Stimulated activated naive CD4-positive, alpha-beta T cell treated with Interleukin-2 at 50 U/mL for 16 hours (primary cell): ENCODE measurements around the gene BFAR.
"Not testable (repeated sequence)": the region's sequence is repeated elsewhere in the genome, so short reads cannot be mapped to it uniquely, and the experiment has no call there.

Source experiments
- DNase-seq: peaks from one replicate; lab custom pipeline; 2025; lab: John Stamatoyannopoulos, UW

Gene BFAR

DNA sequence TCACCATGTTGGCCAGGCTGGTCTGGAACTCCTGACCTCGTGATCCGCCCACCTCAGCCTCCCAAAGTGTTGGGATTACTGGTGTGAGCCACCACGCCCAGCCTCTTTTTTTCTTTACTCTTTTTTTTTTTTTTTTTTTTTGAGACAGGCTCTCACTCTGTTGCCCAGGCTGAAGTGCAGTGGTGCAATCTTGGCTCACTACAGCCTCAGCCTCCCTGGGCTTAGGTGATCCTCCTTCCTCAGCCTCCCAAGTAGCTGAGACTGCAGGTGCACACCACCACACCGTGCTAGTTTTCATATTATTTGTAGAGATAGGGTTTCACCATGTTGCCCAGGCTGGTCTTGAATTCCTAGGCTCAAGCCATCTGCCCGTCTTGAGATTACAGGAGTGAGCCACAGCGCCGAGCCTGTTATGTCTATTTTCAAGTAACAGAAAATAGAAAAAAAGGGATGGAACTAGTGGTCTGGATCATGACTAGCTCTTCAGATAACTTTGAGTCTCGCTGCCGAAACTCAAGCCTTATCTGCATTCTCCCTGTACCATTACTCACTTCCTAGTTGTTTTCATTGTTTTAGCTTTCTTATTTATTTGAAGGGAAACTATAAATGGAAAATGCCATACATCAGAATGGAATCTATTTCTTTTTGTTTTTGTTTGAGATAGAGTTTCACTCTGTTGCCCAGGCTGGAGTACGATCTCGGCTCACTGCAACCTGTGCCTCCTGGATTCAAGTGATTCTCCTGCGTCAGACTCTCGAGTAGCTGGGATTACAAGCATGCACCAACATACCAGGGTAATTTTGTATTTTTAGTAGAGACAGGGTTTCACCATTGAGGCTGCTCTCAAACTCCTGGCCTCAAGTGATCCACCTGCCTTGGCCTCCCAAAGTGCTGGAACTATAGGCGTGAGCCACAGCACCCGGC is 53.4 kb downstream of the BFAR start:
- not testable (repeated sequence) for DNase-seq

DNA sequence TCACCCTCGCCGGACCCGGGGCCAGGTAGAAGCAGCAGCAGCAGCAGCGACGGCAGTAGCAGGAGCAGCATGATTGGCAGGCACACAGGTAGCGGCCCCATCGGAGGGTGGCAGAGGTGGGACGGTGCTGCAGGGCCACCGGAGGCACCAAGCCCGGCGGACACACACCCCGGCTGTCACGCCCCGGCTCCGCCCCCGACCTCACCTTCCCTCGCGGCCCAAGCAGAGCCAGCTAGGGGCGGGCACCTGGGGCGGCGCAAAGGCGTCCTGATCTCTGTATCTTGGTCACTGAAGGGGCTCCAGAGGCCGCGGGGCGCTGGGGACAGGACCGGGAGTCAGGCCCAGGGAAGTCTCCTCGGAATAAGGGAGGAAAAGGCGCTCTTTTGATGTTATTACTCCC is 61.4 kb downstream of the BFAR start, which contains the start of gene PLA2G10:
TSS of gene PLA2G10 (minus strand) at position 180 of the 400 bp plus-strand sequence. CDS start at position 101, 79 bp downstream.
- not testable (repeated sequence) for DNase-seq

DNA sequence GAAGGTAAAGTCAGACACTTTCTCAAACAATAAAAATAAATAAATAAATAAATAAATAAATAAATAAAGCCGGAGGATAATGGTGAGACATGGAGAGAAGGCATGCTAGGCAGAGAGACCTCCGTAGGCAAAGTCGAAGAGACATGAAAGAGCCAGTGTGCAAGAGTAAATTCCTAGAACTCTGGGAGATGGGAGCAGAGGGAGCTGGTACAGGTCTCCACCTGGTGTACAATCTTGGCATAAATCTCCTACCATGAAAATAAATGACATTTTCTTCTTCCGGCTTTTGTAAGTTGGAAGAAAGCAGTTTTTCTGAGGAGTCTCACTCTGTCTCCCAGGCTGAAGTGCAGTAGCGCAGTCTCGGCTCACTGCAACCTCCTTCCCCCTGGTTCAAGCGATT is 69.1 kb downstream of the BFAR start:
- DNase-seq = not testable (repeated sequence)

DNA sequence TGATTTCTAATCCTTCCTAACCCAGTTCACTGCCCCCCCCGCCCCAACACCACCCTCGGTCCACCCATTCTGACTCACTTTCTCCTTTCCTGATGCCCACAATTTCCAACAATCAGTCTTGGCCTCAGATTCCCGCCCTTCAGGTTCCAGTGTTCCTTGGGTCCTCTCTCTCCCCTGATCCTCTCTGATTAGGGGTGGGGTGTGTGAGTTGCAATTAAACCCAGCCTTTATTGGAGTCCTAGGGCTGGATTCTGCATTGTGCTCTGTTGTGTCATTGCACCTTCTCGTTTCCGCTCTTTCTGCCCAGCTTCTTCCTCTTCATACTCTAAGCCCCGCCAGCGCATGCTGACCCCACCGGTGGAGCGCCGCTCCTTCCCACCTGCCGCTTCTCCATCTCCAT is 69.9 kb downstream of the BFAR start:
- DNase-seq = not testable (repeated sequence)

- not testable (repeated sequence) for DNase-seq
Measured at GRCh38 chr16:14703156-14704011, 70.6 kb downstream of the BFAR start, which contains the start of gene NPIPA3. TSS of gene NPIPA3 (plus strand) at chr16:14703411. CDS start at chr16:14708944, 5,533 bp downstream.
